ENCODE data around the gene AKR7A3. TPM values are rescaled to one million over a fixed set of nuclear protein-coding genes. Genes with fewer than 3 reads are reported as not detected.

AKR7A3 gene
- polyA plus RNA-seq, 1 of the 3 experiments (the other 2 are of a cell fraction), result 0.38 TPM

DNA sequence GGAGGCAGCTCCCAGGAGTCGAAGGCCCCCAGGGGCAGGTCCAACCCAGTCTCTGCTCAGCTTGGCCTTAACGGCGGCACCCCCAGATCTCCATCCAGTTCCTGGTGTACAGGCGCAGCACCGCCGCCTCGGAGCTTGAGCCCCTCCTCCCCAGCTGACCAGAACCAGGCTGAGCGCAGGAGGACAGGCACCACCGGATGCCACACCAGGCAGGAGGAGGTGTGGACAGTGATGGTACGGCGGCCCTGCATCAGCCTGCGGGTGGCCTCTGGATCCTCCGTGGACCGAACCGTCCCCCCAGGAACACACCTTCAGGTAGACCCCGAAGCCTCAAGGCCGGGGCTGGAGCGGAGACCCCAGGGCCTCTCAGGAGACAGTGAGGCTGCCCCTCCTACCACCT is 39.9 kb upstream of the AKR7A3 start:
- WGBS (ENCODE audit: low lambda C conversion rate), result 83% methylated on average over 3 of the region's 18 CpGs
- no peaks in the 10 kb centered on the region for H4K20me1 ChIP-seq (ENCODE audit: insufficient read depth)
- ChIA-PET CTCF (interaction anchor here (1.2 to 2.0 kb wide), 2 partner anchors 12 to 16 kb away, joined by 3 to 7 read pairs; no protein-coding TSS in a partner anchor), POLR2A (interaction anchor here (1.6 kb wide), 1 partner anchor 16 kb away, joined by 4 read pairs; the partner anchor contains the start of genes AKR7A2 and SLC66A1)
- no peaks in the 10 kb centered on the region for H3K27me3 ChIP-seq (ENCODE audit: insufficient read depth)
- no peak overlapping the region for H3K4me3 ChIP-seq (ENCODE audit: low read depth in 2 of 2, low read length in 1 of 2)
- H3K27ac ChIP-seq (ENCODE audit: low read depth in 2 of 2, low read length in 1 of 2), result no peak overlapping the region
- no peak overlapping the region for H3K4me2 ChIP-seq
- H3K9me2 ChIP-seq, result no peaks in the 10 kb centered on the region
- TF ChIP-seq RCOR1 (IDR thresholded peaks at IDR 0.05; ENCODE audit: low read length) (no peak), FOXJ3 (CRISPR knock-in tag; IDR thresholded peaks at IDR 0.05) (no peak), RAD21 (IDR thresholded peaks at IDR 0.05; ENCODE audit: low read length) (no peak), SMC3 (IDR thresholded peaks at IDR 0.05; ENCODE audit: low read depth, low read length) (no peak), SIN3A (IDR thresholded peaks at IDR 0.05; ENCODE audit: borderline replicate concordance, low read depth, low read length) (no peak), EP300 (IDR thresholded peaks at IDR 0.05; ENCODE audit: borderline replicate concordance in 1 of 2, low read depth in 1 of 2, low read length in 1 of 2) (no peak), MXI1 (IDR thresholded peaks at IDR 0.05; ENCODE audit: low read depth, low read length) (no peak), TCF12 (IDR thresholded peaks at IDR 0.05) (no peak), POLR2AphosphoS5 (IDR thresholded peaks at IDR 0.05; ENCODE audit: low read depth, low read length) (no peak), YY1 (IDR thresholded peaks at IDR 0.05; ENCODE audit: low read depth) (no peak), TAF1 (IDR thresholded peaks at IDR 0.05; ENCODE audit: borderline replicate concordance, low read depth, low read length) (no peak)
- TF ChIP-seq, protein P1, sequence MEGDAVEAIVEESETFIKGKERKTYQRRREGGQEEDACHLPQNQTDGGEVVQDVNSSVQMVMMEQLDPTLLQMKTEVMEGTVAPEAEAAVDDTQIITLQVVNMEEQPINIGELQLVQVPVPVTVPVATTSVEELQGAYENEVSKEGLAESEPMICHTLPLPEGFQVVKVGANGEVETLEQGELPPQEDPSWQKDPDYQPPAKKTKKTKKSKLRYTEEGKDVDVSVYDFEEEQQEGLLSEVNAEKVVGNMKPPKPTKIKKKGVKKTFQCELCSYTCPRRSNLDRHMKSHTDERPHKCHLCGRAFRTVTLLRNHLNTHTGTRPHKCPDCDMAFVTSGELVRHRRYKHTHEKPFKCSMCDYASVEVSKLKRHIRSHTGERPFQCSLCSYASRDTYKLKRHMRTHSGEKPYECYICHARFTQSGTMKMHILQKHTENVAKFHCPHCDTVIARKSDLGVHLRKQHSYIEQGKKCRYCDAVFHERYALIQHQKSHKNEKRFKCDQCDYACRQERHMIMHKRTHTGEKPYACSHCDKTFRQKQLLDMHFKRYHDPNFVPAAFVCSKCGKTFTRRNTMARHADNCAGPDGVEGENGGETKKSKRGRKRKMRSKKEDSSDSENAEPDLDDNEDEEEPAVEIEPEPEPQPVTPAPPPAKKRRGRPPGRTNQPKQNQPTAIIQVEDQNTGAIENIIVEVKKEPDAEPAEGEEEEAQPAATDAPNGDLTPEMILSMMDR (IDR thresholded peaks at IDR 0.05), result no peak
- TF ChIP-seq, protein P2, sequence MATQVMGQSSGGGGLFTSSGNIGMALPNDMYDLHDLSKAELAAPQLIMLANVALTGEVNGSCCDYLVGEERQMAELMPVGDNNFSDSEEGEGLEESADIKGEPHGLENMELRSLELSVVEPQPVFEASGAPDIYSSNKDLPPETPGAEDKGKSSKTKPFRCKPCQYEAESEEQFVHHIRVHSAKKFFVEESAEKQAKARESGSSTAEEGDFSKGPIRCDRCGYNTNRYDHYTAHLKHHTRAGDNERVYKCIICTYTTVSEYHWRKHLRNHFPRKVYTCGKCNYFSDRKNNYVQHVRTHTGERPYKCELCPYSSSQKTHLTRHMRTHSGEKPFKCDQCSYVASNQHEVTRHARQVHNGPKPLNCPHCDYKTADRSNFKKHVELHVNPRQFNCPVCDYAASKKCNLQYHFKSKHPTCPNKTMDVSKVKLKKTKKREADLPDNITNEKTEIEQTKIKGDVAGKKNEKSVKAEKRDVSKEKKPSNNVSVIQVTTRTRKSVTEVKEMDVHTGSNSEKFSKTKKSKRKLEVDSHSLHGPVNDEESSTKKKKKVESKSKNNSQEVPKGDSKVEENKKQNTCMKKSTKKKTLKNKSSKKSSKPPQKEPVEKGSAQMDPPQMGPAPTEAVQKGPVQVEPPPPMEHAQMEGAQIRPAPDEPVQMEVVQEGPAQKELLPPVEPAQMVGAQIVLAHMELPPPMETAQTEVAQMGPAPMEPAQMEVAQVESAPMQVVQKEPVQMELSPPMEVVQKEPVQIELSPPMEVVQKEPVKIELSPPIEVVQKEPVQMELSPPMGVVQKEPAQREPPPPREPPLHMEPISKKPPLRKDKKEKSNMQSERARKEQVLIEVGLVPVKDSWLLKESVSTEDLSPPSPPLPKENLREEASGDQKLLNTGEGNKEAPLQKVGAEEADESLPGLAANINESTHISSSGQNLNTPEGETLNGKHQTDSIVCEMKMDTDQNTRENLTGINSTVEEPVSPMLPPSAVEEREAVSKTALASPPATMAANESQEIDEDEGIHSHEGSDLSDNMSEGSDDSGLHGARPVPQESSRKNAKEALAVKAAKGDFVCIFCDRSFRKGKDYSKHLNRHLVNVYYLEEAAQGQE (IDR thresholded peaks at IDR 0.05; ENCODE audit: low read depth, low read length), result no peak
- H3K36me3 ChIP-seq (replicated peaks in 1 of 2; ENCODE audit: control insufficient read depth in 1 of 2, insufficient read depth in 2 of 2, low read length in 1 of 2), result peaks cover 0 to 10% of the 10 kb centered on the region in 2 experiments
- no peak overlapping the region for H2AFZ ChIP-seq (ENCODE audit: low read depth)
- no peaks in the 10 kb centered on the region for H3K9me3 ChIP-seq
- H3K4me1 ChIP-seq (ENCODE audit: control insufficient read depth in 1 of 2, insufficient read depth in 2 of 2, low read depth in 1 of 2, low read length in 1 of 2), result peaks cover 0 to 4% of the 10 kb centered on the region in 2 experiments; a peak in 1 of 4 replicates
- no peaks in the 10 kb centered on the region for H3F3A ChIP-seq (replicated peaks; ENCODE audit: insufficient read depth)
- H3K79me2 ChIP-seq (ENCODE audit: insufficient read depth), result no peaks in the 10 kb centered on the region
- no peak for DNase-seq
- H3K9ac ChIP-seq, result no peak overlapping the region
